Stimulated activated CD8-positive, alpha-beta memory T cell treated with anti-CD3 and anti-CD28 coated beads, Interleukin-15, amount 100 ng/mL, for 4 hours (primary cell): ENCODE results near the gene KLF4.

Experiments
- DNase-seq, 2 donors: peaks; one replicate each; pipeline ENCODE4 v3.0.0-alpha.2; 2020; ENCODE audit warnings: low read depth in 2 of 2

The KLF4 gene

GRCh38 chr9:107487521-107488374, 1.8 kb downstream of the KLF4 start:
- DNase-seq: no peak

- DNase-seq: no peak
These were observed 2.7 kb downstream of the KLF4 start for GRCh38 chr9:107486674-107487520.

GRCh38 chr9:107485458-107486043, 4.0 kb downstream of the KLF4 start:
- no peak for DNase-seq

GRCh38 chr9:107484117-107484723, 5.3 kb downstream of the KLF4 start:
- DNase-seq: no peak

- no peak for DNase-seq
These were observed 5.9 kb downstream of the KLF4 start for GRCh38 chr9:107483666-107484065.

GRCh38 chr9:107481035-107481434, 8.5 kb downstream of the KLF4 start:
- no peak for DNase-seq

GRCh38 chr9:107480386-107480789, 9.2 kb downstream of the KLF4 start:
- DNase-seq: no peak

- no peak for DNase-seq
These were observed 10.8 kb downstream of the KLF4 start for GRCh38 chr9:107478805-107479204.

- no peak for DNase-seq
These were observed 15.4 kb downstream of the KLF4 start for GRCh38 chr9:107474124-107474523.

GRCh38 chr9:107472581-107473340, 16.8 kb downstream of the KLF4 start:
- DNase-seq: no peak

- DNase-seq: no peak
These were observed 18.0 kb downstream of the KLF4 start for GRCh38 chr9:107471552-107471951.

- no peak for DNase-seq
These were observed 22.2 kb downstream of the KLF4 start for GRCh38 chr9:107467416-107467815.

- no peak for DNase-seq
These were observed 22.7 kb downstream of the KLF4 start for GRCh38 chr9:107466826-107467225.

- no peak for DNase-seq
These were observed 23.8 kb downstream of the KLF4 start for GRCh38 chr9:107465467-107466451.

GRCh38 chr9:107464516-107464915, 25.1 kb downstream of the KLF4 start:
- DNase-seq: no peak

GRCh38 chr9:107462691-107463090, 26.9 kb downstream of the KLF4 start:
- DNase-seq: no peak

- no peak for DNase-seq
These were observed 29.2 kb downstream of the KLF4 start for GRCh38 chr9:107460153-107461023.

- no peak for DNase-seq
These were observed 34.0 kb downstream of the KLF4 start for GRCh38 chr9:107455425-107456135.
